SU-DHL-6 (cell line): ENCODE results near the gene TMEM47.

Source experiments
- EZH2phosphoT487 ChIP-seq: fragments of 200-600 bp; sonication (generic), shearing (Covaris generic); conservative IDR thresholded peaks from 2 replicates; pipeline ENCODE4 v1.6.1; 2018; ENCODE audit warnings: mild to moderate bottlenecking, antibody characterized with exemption, low read length, moderate library complexity, mixed read lengths
- TF ChIP-seq, protein P1 (sequence below): fragments of 200-600 bp; sonication (generic); IDR thresholded peaks from one replicate; pipeline ENCODE4 v1.5.1; 2017; ENCODE audit warnings: antibody characterized with exemption, mild to moderate bottlenecking, low read length, moderate library complexity; ENCODE audit not compliant: insufficient read depth, poor library complexity, severe bottlenecking

DNA sequence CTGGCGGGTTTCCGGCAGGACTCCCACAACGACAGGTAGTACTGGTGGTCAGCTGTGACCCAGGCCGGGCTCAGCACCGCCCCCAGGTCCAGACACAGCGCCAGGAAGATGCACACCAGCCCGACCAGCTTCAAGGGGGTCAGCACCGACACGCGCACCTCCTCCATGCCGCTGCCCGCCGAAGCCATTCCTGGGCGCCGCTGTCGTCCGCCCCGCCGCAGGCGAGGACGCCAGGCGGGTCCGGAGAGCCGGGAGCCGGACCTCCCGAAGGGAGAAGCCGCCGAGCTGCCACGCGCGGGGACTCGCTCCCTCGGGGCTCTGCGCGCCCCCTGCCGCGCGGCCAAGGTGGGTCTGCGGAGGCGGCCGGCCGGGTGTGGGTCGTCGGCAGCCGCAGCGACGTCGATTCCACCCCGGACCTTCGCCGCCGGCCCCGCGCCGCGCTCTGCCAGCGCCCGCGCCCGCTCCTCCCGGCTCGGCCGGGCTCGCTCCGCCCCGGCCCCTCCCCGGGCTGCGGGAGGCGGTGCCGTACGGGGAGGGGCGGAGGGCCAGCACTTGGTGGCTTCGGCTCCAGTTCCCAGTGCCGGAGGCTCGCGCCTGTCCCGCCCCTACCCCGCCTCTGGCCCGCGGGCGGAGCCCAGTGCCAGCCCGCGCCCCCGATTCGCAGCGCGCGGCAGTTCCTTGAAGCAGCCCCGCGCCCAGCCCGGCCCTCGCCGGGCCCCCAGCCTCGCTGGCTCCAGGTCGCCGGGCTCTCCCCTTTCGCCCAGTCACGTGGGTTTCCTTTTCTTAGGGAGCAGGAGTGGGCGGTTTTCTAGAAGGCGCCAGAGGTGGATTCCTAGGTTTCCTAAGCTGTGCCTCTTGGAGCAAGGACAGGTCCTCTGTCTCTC lies at the start of gene TMEM47:
- TF ChIP-seq, protein P1, sequence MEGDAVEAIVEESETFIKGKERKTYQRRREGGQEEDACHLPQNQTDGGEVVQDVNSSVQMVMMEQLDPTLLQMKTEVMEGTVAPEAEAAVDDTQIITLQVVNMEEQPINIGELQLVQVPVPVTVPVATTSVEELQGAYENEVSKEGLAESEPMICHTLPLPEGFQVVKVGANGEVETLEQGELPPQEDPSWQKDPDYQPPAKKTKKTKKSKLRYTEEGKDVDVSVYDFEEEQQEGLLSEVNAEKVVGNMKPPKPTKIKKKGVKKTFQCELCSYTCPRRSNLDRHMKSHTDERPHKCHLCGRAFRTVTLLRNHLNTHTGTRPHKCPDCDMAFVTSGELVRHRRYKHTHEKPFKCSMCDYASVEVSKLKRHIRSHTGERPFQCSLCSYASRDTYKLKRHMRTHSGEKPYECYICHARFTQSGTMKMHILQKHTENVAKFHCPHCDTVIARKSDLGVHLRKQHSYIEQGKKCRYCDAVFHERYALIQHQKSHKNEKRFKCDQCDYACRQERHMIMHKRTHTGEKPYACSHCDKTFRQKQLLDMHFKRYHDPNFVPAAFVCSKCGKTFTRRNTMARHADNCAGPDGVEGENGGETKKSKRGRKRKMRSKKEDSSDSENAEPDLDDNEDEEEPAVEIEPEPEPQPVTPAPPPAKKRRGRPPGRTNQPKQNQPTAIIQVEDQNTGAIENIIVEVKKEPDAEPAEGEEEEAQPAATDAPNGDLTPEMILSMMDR = no peak
- no peak for TF ChIP-seq EZH2phosphoT487
